ENCODE results near the gene DGKG. TPM values are rescaled to one million over a fixed set of nuclear protein-coding genes. Genes with fewer than 3 reads are reported as not detected.

DGKG gene
- total RNA-seq, 1 experiment from 2014 or later: 15.0 TPM

Other genes starting within 250 kb of the DGKG start
- 3.1 TPM in 1 of 2 replicates, not detected in the other for gene CRYGS, start 182.1 kb upstream of the DGKG start, total RNA-seq (2014; rRNA removed; shearing (Covaris generic); ENCODE audit: low replicate concordance)
- 13.4 and 18.3 TPM in 2 replicates for gene TBCCD1, start 205.1 kb upstream of the DGKG start, total RNA-seq (2014; rRNA removed; shearing (Covaris generic); ENCODE audit: low replicate concordance)
- gene DNAJB11, start 208.5 kb upstream of the DGKG start, total RNA-seq (2014; rRNA removed; shearing (Covaris generic); ENCODE audit: low replicate concordance): 30.0 and 34.0 TPM in 2 replicates

Measured in Caki2 (cell line).